GM12878 (cell line): ENCODE results near the gene GMDS. TPM values are rescaled to one million over a fixed set of nuclear protein-coding genes. Genes with fewer than 3 reads are reported as not detected.

Experiments
- ATAC-seq: fragments of 200-7000 bp; cut with Tn5 transposase; 3 replicates; pipeline ENCODE4 v1.9.1; 2020; ENCODE audit warnings: mild to moderate bottlenecking, moderate library complexity
- BruUV-seq: library from RNA; stranded (reverse); fragments of 400-500 nt; replicated peaks from 2 replicates; lab custom pipeline; 2021; lab: Mats Ljungman, UMichigan
- CTCF ChIA-PET: fragments of 300-600 bp; sonication (Branson Sonifier 250); formaldehyde crosslinking; extraction: SDS; loops from one replicate; lab custom pipeline; 2021; ENCODE audit warnings: inconsistent platforms; lab: Yijun Ruan, JAX
- POLR2A ChIA-PET: fragments of 350-600 bp; formaldehyde crosslinking; extraction: SDS; loops from one replicate; lab custom pipeline; 2021; ENCODE audit warnings: inconsistent platforms; lab: Charles Lee
- RAD21 ChIA-PET: fragments of 300-600 bp; sonication (Branson Sonifier 250); formaldehyde crosslinking; loops from one replicate; lab custom pipeline; 2023; ENCODE audit warnings: antibody characterized with exemption; ENCODE audit not compliant: unreplicated experiment; lab: Charles Lee
- SMC1A ChIA-PET: fragments of 300-600 bp; sonication (Branson Sonifier 250); formaldehyde crosslinking; loops from one replicate; lab custom pipeline; 2023; ENCODE audit not compliant: unreplicated experiment, uncharacterized antibody; lab: Charles Lee
- DNase-seq: peaks from one replicate; pipeline ENCODE4 v3.0.0-alpha.2; 2011; ENCODE audit warnings: low read depth, low spot score
- FAIRE-seq: peaks from 3 replicates; lab custom pipeline; 2011; peaks lifted over from hg19 to GRCh38; lab: Jason Lieb, UNC
- H2AFZ ChIP-seq: 2 replicates; pipeline ENCODE4 v1.6.0; 2011; ENCODE audit warnings: low read depth, low read length, control low read depth; ENCODE audit not compliant: control insufficient read depth
- H3K27ac ChIP-seq: 2 replicates; pipeline ENCODE4 v1.5.1; 2011; ENCODE audit warnings: control low read depth; ENCODE audit not compliant: control insufficient read depth, insufficient read depth
- H3K27me3 ChIP-seq, 2 experiments: replicated peaks in 1 of 2; 2 replicates each; pipeline versions ENCODE4 v1.6.0 to v1.6.1; 2011; ENCODE audit warnings: low read length in 1 of 2; ENCODE audit not compliant: control insufficient read depth in 2 of 2, insufficient read depth in 2 of 2
- H3K36me3 ChIP-seq, 2 experiments: 2 replicates each; pipeline ENCODE4 v1.5.1; 2011; ENCODE audit warnings: low read length in 1 of 2; ENCODE audit not compliant: control insufficient read depth in 2 of 2, insufficient read depth in 2 of 2
- H3K4me1 ChIP-seq: 2 replicates; pipeline ENCODE4 v1.6.1; 2011; ENCODE audit warnings: mild to moderate bottlenecking, low read length, moderate library complexity, mixed read lengths; ENCODE audit not compliant: control insufficient read depth, insufficient read depth
- H3K4me2 ChIP-seq: 2 replicates; pipeline ENCODE4 v1.6.0; 2011; ENCODE audit warnings: control low read depth; ENCODE audit not compliant: control insufficient read depth, insufficient read depth
- H3K4me3 ChIP-seq: fragments of 200-600 bp; sonication (generic); 2 replicates; pipeline ENCODE4 v1.5.1; 2016
- H3K79me2 ChIP-seq: 2 replicates; pipeline ENCODE4 v1.6.0; 2011; ENCODE audit warnings: low read length; ENCODE audit not compliant: control insufficient read depth, insufficient read depth
- H3K9ac ChIP-seq: 2 replicates; pipeline ENCODE4 v1.8.0; 2011; ENCODE audit warnings: low read length, control low read depth, mixed read lengths; ENCODE audit not compliant: control insufficient read depth, insufficient read depth
- H3K9me3 ChIP-seq: replicated peaks from 3 replicates; pipeline ENCODE4 v1.5.1; 2011; ENCODE audit warnings: mild to moderate bottlenecking, low read length; ENCODE audit not compliant: control insufficient read depth, insufficient read depth
- H4K20me1 ChIP-seq: 2 replicates; pipeline ENCODE4 v1.6.0; 2011; ENCODE audit not compliant: control insufficient read depth, insufficient read depth
- CHD1 ChIP-seq: IDR thresholded peaks from 2 replicates; pipeline ENCODE4 v1.6.1; 2012; ENCODE audit warnings: low read depth, low read length, improper control_type of control experiment
- E2F8 ChIP-seq: fragments of 450-650 bp; IDR thresholded peaks from 2 replicates; pipeline ENCODE4 v1.6.1; 2018; ENCODE audit warnings: mild to moderate bottlenecking, low read depth, moderate library complexity; ENCODE audit not compliant: partially characterized antibody
- ETV6 ChIP-seq, 2 experiments: fragments of 450-650 bp in 1 of 2; IDR thresholded peaks in 1 of 2; conservative IDR thresholded peaks in 1 of 2; 2 replicates each; pipeline ENCODE4 v1.6.1; 2014; ENCODE audit warnings: antibody characterized with exemption in 1 of 2, borderline replicate concordance in 1 of 2, low read depth in 1 of 2, mild to moderate bottlenecking in 1 of 2, moderate library complexity in 1 of 2
- HDAC6 ChIP-seq: fragments of 200-600 bp; sonication (generic); IDR thresholded peaks from one replicate; pipeline ENCODE4 v1.8.0; 2017; ENCODE audit warnings: antibody characterized with exemption; ENCODE audit not compliant: unreplicated experiment
- IRF3 ChIP-seq: fragments of 450-650 bp; IDR thresholded peaks from 2 replicates; pipeline ENCODE4 v1.6.1; 2014; ENCODE audit warnings: mild to moderate bottlenecking
- MYB ChIP-seq: fragments of 150-350 bp; IDR thresholded peaks from 2 replicates; pipeline ENCODE4 v1.6.1; 2014; ENCODE audit warnings: mild to moderate bottlenecking, low read depth, low read length, borderline replicate concordance
- NFXL1 ChIP-seq: fragments of 450-650 bp; IDR thresholded peaks from 2 replicates; pipeline ENCODE4 v1.6.1; 2017; ENCODE audit warnings: antibody characterized with exemption, mild to moderate bottlenecking, borderline replicate concordance
- POLR2AphosphoS2 ChIP-seq: IDR thresholded peaks from 2 replicates; pipeline ENCODE4 v1.6.1; 2011; ENCODE audit warnings: low read depth, mild to moderate bottlenecking, low read length, improper control_type of control experiment, moderate library complexity
- SMAD1 ChIP-seq: fragments of 450-650 bp; IDR thresholded peaks from 2 replicates; pipeline ENCODE4 v1.6.1; 2018; ENCODE audit warnings: mild to moderate bottlenecking, low read depth; ENCODE audit not compliant: partially characterized antibody
- SUZ12 ChIP-seq: fragments of 200-600 bp; sonication (generic); IDR thresholded peaks from one replicate; pipeline ENCODE4 v1.6.1; 2018; ENCODE audit warnings: antibody characterized with exemption, mild to moderate bottlenecking; ENCODE audit not compliant: unreplicated experiment
- TBL1XR1 ChIP-seq: IDR thresholded peaks from 2 replicates; pipeline ENCODE4 v1.6.1; 2012; ENCODE audit warnings: low read depth, low read length, improper control_type of control experiment
- YY1 ChIP-seq: IDR thresholded peaks from 2 replicates; pipeline ENCODE4 v1.6.1; 2011; ENCODE audit warnings: low read depth, mild to moderate bottlenecking, low read length
- ZNF24 ChIP-seq: fragments of 450-650 bp; IDR thresholded peaks from 2 replicates; pipeline ENCODE4 v1.6.1; 2017; ENCODE audit warnings: antibody characterized with exemption, mild to moderate bottlenecking
- ZNF274 ChIP-seq: IDR thresholded peaks from one replicate; pipeline ENCODE4 v1.8.0; 2011; ENCODE audit not compliant: insufficient read length, insufficient read depth
- WGBS: methylation state at CpG from one replicate; pipeline ENCODE4 v1.1.6; 2016; ENCODE audit warnings: low lambda C conversion rate; ENCODE audit not compliant: insufficient replicate concordance, insufficient coverage; ENCODE audit errors: missing lambda C conversion rate; 5-methylcytosine and 5-hydroxymethylcytosine counted together
- in situ Hi-C: fragments of 300-500 bp; cut with MboI; formaldehyde crosslinking; loops from 9 replicates; pipeline ENCODE4 v1.14.3; 2018; ENCODE audit warnings: mixed read lengths
- intact Hi-C: fragments of 100-400 bp; cut with micrococcal nuclease; formaldehyde crosslinking; loops from one replicate; pipeline ENCODE4 v1.14.2; 2022; ENCODE audit not compliant: unreplicated experiment
- polyA plus RNA-seq, 11 experiments: library from polyadenylated mRNA; depleted of rRNA in 4 of 11; unstranded in 6 of 11; stranded (reverse) in 5 of 11; fragments of >200 nt; fragmentation: Nextera tagmentation in 4 of 11; fragmentation: Illumina TruSeq in 1 of 11; extraction: Ambion mirVana in 4 of 11; extraction: Trizol in 1 of 11; gene quantifications; 1 replicate in 1 of 11; 2 replicates in 10 of 11; pipeline versions ENCODE4 v1.2.1 to v1.2.3, GENCODE V29; 2011 to 2016; ENCODE audit warnings: inconsistent platforms in 2 of 11, missing spikeins in 2 of 11, low read depth in 1 of 11
- total RNA-seq, 4 experiments: library from RNA; depleted of rRNA in 3 of 4; stranded (reverse); fragments of >200 nt in 3 of 4; fragmentation: Illumina TruSeq in 1 of 4; extraction: Trizol in 1 of 4; gene quantifications; 2 replicates each; pipeline versions ENCODE4 v1.2.1 to v1.2.3, GENCODE V29; 2013 to 2021

The GMDS gene
- total and polyA plus RNA-seq, 10 of the 15 experiments (the other 5 are each of a cell fraction or from before 2014, with no cell fraction given): 0.61 to 53.8 (median 29.3) TPM

GRCh38 chr6:1789092-1789491, 456.3 kb downstream of the GMDS start:
- no peaks in the 10 kb centered on the region for H4K20me1 ChIP-seq
- ATAC-seq: no peak; the same call in 2 of the 3 replicates
- H3K36me3 ChIP-seq: no peaks in the 10 kb centered on the region
- TF ChIP-seq SMAD1 (no peak), TBL1XR1 (no peak)
- WGBS: 91% methylated on average over 4 of the region's 4 CpGs
- no peak overlapping the region for H3K4me2 ChIP-seq
- no peaks in the 10 kb centered on the region for H3K27me3 ChIP-seq
- no peak overlapping the region for H3K27ac ChIP-seq
- BruUV-seq: no TSS peak
- no peaks in the 10 kb centered on the region for H3K9me3 ChIP-seq
- DNase-seq: no peak
- intact Hi-C loops (no loop called here), in situ Hi-C loops (no loop called here)
- ChIA-PET CTCF (interaction anchor here (0.6 kb wide), 1 partner anchor 190 kb away, joined by 3 read pairs; no protein-coding TSS in a partner anchor), SMC1A (interaction anchor here (1.0 to 1.4 kb wide), 3 partner anchors 9 to 25 kb away, joined by 3 to 4 read pairs (median 3); no protein-coding TSS in a partner anchor), RAD21 (interaction anchor here (0.7 kb wide), 1 partner anchor 13 kb away, joined by 3 read pairs; no protein-coding TSS in a partner anchor), POLR2A (no interaction called here)
- H3K4me3 ChIP-seq: no peak overlapping the region
- H3K4me1 ChIP-seq: peaks cover 10% of the 10 kb centered on the region; the same call in 1 of the 2 replicates
- no peak overlapping the region for H3K9ac ChIP-seq
- no peak overlapping the region for H2AFZ ChIP-seq
- H3K79me2 ChIP-seq: no peaks in the 10 kb centered on the region
- FAIRE-seq: no peak

- no peaks in the 10 kb centered on the region for H3K36me3 ChIP-seq
- no peaks in the 10 kb centered on the region for H3K27me3 ChIP-seq
- H2AFZ ChIP-seq: no peak overlapping the region
- BruUV-seq: no TSS peak
- ChIA-PET CTCF (interaction anchor here (1.2 kb wide), 1 partner anchor 9 kb away, joined by 4 read pairs; no protein-coding TSS in a partner anchor), SMC1A (interaction anchor here (1.4 kb wide), 1 partner anchor 10 kb away, joined by 5 read pairs; no protein-coding TSS in a partner anchor), POLR2A (no interaction called here), RAD21 (no interaction called here)
- WGBS: 97% methylated on average over 8 of the region's 8 CpGs
- DNase-seq (no peak), ATAC-seq (no peak), FAIRE-seq (no peak)
- peaks cover 10% of the 10 kb centered on the region; the same call in 1 of the 2 replicates for H3K4me1 ChIP-seq
- H3K27ac ChIP-seq: no peak overlapping the region
- H3K9me3 ChIP-seq: no peaks in the 10 kb centered on the region
- H3K9ac ChIP-seq: no peak overlapping the region
- in situ Hi-C loops: no loop called here
- H3K4me2 ChIP-seq: no peak overlapping the region
- H4K20me1 ChIP-seq: no peaks in the 10 kb centered on the region
- no peak overlapping the region for H3K4me3 ChIP-seq
- intact Hi-C loops: no loop called here
- H3K79me2 ChIP-seq: no peaks in the 10 kb centered on the region
- TF ChIP-seq NFXL1: no peak
- TF ChIP-seq E2F8: no peak
- TF ChIP-seq SUZ12: no peak
- no peak for TF ChIP-seq MYB
- TF ChIP-seq ETV6 (conservative IDR thresholded peaks at IDR 0.05 in 1 of 2, IDR thresholded peaks at IDR 0.05 in 1 of 2; ENCODE audit: borderline replicate concordance in 1 of 2, low read depth in 1 of 2): no peak
- no peak for TF ChIP-seq ZNF274
- no peak for TF ChIP-seq CHD1
- no peak for TF ChIP-seq HDAC6
- no peak for TF ChIP-seq IRF3
- TF ChIP-seq ZNF24: no peak
- no peak for TF ChIP-seq POLR2AphosphoS2
- no peak for TF ChIP-seq YY1
Observed at GRCh38 chr6:1787894-1788293, 457.5 kb downstream of the GMDS start.
